ENCODE results near the gene ZNF239. TPM values are rescaled to one million over a fixed set of nuclear protein-coding genes. Genes with fewer than 3 reads are reported as not detected.
A peak's percentile ranks its signal among the peaks of the same experiment; 100 is the strongest.

Gene ZNF239
- total and polyA plus RNA-seq, 2 donors (not counting 3 experiments of a cell fraction or from before 2014, with no cell fraction given) = 0.30 to 0.51 TPM

- FAIRE-seq (no peak), DNase-seq (ENCODE audit: low read depth, low spot score) (no peak)
- Histone ChIP-seq H3K9me1 (replicated peaks; ENCODE audit: control insufficient read depth, extremely low read depth, insufficient read depth, low read length) (no peaks in the 10 kb centered on the region), H3K27me3 (ENCODE audit: control insufficient read depth in 2 of 2, insufficient read depth in 2 of 2, low read length in 2 of 2) (no peaks in the 10 kb centered on the region), H3K27ac (ENCODE audit: insufficient read depth, low read depth, low read length) (no peak overlapping the region), H3K4me2 (ENCODE audit: insufficient read depth, low read length) (peak overlapping the region; percentile 58), H3K4me3 (replicated peaks in 1 of 3; ENCODE audit: insufficient read depth in 1 of 3, low read depth in 1 of 3, low read length in 3 of 3) (peak overlapping the region in 1 of 3 experiments; percentile 12), H3K9ac (replicated peaks; ENCODE audit: extremely low read depth, insufficient read depth, low read length) (no peak overlapping the region), H3K79me2 (ENCODE audit: control insufficient read depth, insufficient read depth, low read length) (no peaks in the 10 kb centered on the region), H3K4me1 (ENCODE audit: control insufficient read depth, extremely low read depth, insufficient read depth, low read length) (no peaks in the 10 kb centered on the region), H2AFZ (ENCODE audit: low read depth, low read length) (peak overlapping the region; percentile 84), H3K36me3 (ENCODE audit: control insufficient read depth in 2 of 2, extremely low read depth in 1 of 2, insufficient read depth in 2 of 2, low read length in 2 of 2) (no peaks in the 10 kb centered on the region), H3K9me3 (replicated peaks; ENCODE audit: control insufficient read depth, insufficient read depth, low read length) (no peaks in the 10 kb centered on the region), H4K20me1 (replicated peaks; ENCODE audit: control insufficient read depth, extremely low read depth, insufficient read depth, low read length) (no peaks in the 10 kb centered on the region)
- no peak for TF ChIP-seq MAX (IDR thresholded peaks at IDR 0.05; ENCODE audit: insufficient read depth, insufficient read length)
- TF ChIP-seq JUN (IDR thresholded peaks at IDR 0.05; ENCODE audit: borderline replicate concordance, insufficient read depth, insufficient read length, low read depth) = no peak
- no peak for TF ChIP-seq EZH2 (IDR thresholded peaks at IDR 0.05; ENCODE audit: borderline replicate concordance, low read depth, low read length, severe bottlenecking)
- TF ChIP-seq FOS (IDR thresholded peaks at IDR 0.05; ENCODE audit: borderline replicate concordance, insufficient read depth, low read length) = no peak
- TF ChIP-seq GATA2 (IDR thresholded peaks at IDR 0.05; ENCODE audit: insufficient read depth, insufficient read length, low read depth, low read length) = no peak
- no peak for TF ChIP-seq CTCF (IDR thresholded peaks at IDR 0.05; ENCODE audit: extremely low read depth in 1 of 2, insufficient read depth in 1 of 2, low read depth in 1 of 2, low read length in 2 of 2)
- TF ChIP-seq POLR2A (IDR thresholded peaks at IDR 0.05; ENCODE audit: low read depth, low read length) = no peak
- TF ChIP-seq POLR2AphosphoS5 (IDR thresholded peaks at IDR 0.05; ENCODE audit: insufficient read depth, low read depth, low read length) = no peak
- TF ChIP-seq MYC (IDR thresholded peaks at IDR 0.05; ENCODE audit: low read depth, low read length) = no peak
- dilution Hi-C loops (cut with MboI; ENCODE audit: extremely low pct_ligation_motif_present, low sequenced_read_pairs) (no loop called here), intact Hi-C loops (cut with micrococcal nuclease) (loop anchor here (5.0 kb wide), 1 partner anchor 35 kb away; the partner anchor contains the start of gene ZNF239)
- no TSS peak for BruUV-seq (replicated peaks)
- ChIA-PET POLR2A (no interaction called here), CTCF (interaction anchor here (0.8 kb wide), 1 partner anchor 16 kb away, joined by 4 read pairs; no protein-coding TSS in a partner anchor)
These were observed 32.8 kb upstream of the ZNF239 start for GRCh38 chr10:43607199-43607573.
